NCI-H2196 (cell line): ENCODE measurements around the gene DGKD.

Experiments
- DNase-seq: peaks from one replicate; lab custom pipeline; 2025; ENCODE audit not compliant: unreplicated experiment; lab: John Stamatoyannopoulos, UW

The DGKD gene

DNA sequence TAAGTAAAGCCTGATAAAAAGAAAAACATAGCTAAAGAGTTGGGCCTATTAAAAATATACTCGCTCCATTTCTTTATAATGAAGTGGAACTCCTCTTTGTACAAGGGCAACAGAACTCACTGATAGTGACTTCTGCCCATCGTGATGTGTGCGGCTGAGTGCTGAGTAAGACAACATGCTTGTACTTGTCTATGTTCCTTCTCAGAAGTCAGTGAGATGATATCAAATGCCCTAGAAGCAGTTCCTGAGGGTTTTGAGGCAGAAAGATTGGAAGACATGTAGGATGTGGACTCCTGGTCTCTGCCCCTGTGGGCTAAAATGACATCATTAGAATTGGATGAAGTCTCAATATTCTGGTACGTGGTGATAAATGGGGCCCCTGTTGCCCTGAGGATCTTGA is 138.5 kb downstream of the DGKD start:
- DNase-seq: no peak

DNA sequence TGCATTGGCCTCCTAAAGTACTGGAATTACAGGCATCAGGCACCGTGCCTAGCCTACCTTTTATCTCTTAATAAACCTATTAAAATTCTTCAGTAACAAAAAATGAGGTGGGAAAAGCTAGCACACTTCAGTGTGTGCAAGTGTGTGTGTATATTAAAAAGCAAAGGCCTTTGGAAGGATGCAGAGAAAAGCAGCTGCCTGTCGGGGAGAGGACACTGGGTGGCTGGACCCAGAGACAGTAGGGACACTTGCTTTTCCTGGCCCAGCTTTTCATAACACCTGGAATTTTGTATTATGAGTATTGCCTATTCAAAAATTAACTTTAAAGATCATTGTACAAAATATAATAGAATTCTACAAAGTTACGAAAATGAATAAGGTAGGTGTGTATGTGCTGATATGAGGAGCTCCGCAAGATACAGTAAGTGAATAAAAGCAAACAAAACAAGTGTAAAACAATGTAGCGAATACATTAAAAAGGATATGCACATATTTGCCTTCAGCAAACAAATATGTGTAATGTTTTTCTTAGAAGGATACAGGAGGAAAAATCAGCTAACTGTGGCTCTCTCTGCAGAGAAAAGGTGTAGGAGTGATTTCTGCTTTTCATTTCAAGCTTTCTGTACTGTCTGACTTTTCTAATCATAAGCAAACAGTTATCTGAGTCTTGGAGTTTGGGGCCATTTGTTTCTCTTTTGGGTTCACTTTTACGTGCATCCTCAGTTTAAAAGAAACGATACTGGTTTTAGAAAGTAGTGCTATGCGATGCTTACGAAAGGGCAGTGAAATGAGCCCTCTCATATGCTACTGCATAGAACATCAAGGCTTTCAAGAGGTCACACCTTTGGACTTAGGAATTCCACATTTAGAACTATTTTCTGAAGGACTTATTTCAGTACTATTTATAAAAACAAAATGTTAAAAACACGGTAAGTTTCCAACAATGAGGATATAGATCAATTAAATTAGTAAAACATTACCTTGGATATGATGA is 141.5 kb downstream of the DGKD start:
- DNase-seq: no peak

DNA sequence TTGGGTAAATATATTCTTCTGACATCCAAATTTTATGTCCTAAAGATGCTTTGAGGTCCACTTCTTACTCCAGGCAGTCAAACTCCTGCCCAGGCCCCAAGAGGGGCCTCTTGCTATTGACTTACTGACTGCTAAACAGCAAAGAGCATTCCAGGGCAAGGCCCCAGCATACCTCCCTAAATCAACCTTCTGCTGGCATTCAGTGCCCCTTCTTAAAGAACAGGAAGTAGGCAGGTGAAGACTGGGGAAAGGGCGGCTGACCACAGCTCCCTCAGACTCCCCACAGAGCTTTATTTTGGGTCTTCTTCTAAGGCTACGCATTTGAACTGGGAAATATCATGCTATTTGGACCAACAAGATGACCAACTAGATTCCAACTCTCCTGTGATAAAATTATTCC is 143.4 kb downstream of the DGKD start:
- DNase-seq: no peak

DNA sequence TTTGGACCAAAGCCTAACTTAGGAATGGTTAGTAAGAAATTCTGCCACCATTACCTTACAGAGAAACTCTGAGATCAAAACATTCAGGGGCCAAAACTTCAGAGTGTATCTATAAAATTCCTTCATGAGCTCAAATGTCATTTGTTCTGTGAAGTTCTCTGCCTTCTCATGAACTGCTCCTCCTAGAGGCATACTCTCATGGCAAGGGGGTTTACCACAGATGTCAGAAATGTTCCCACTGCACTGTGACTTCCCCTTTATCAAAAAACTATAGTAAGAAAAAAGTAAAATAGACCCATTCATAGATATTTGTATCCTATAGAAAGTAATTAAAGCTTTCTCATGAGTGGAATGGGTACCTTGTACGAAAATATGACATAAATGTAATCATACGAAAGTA is 143.8 kb downstream of the DGKD start:
- DNase-seq: no peak

GRCh38 chr2:233499928-233500327 is 145.6 kb downstream of the DGKD start:
- DNase-seq: no peak

DNA sequence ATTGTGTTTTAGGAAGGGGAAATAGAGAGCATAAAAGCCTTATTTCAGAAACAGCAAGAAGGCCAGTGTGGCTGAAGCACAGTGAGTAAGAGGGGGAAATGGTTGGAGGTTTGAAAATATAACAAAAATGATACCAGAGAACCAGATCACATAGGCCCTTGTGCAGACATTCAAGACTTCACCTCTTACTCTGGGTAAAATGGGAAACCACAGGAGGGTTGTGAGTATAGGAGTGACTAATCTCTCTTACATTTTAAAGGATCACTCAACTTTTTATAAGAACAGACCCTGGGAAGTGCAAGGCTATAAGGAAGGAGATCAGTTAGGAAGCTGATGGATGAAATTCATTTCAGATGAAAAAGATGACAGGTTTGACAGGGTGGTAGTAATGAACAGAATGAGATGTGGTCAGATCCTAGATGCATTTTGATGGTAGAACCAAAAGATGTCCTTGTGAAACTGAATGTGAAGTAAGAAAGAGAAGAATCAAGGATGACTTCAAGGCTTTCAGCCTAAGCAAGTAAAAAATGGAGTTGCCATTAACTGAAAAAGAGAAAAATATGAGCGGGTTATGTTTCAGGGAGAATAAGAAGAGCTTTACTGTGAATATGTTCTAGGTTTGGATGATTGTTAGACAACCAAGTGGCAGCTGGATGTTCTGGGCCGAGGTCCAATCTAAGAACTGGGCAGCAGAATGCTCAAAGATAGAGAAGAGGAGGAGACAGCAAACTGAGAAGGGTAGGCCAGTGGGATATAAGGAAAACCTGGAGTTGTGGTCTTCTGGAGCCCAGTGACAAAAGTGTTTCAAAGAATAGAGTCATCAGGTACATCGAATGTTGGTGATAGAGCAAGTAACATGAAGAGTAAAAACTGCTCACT is 147.1 kb downstream of the DGKD start:
- no peak for DNase-seq

DNA sequence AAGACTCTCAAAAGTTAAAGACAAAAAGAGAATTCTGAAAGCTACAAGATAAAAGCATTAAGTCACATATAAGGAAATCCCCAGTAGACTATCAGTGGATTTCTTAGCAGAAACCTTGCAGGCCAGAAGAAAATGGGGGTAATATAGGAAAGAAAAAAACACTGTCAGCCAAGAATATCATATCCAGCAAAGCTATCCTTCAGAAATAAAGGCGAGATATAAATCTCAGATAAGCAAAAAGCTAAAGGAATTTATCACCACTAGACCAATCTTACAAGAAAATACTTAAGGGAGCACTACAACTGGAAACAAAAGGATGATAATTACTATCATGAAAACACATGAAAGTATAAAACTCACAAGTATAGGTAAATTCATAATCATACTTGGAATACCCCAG is 149.2 kb downstream of the DGKD start:
- no peak for DNase-seq

DNA sequence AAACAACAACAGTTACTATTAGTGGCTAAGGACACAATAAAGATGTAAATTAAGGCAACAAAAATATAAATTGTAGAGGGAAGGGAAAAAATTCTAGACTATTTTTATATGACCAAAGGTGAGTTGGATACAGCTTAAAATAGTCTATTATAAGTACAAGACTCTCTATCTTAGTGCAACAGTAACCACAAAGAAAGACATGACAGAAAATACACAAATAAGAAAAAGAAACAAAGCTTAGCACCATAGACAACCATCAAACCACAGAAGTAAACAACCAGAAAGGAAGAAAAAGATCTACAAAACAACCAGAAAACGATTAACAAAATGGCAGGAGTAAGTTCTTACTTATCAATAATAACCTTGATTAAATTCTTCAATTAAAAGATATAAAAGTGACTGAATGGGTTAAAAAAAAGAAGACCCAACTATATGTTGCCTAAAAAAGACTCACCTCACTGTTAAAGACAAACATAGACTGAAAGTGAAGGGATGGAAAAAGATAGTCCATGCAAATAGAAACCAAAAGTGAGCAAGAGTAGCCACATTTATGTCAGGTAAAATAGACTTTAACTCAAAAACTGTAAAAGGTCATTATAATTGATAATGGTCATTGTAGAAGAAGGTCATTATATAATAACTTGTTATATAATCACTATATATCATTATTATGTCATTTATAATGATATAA is 149.8 kb downstream of the DGKD start:
- no peak for DNase-seq

GRCh38 chr2:233513953-233514655 is 159.8 kb downstream of the DGKD start:
- peak; percentile 16 for DNase-seq

GRCh38 chr2:233519787-233520611 is 165.7 kb downstream of the DGKD start:
- no peak for DNase-seq
